ENCODE data around the gene C5orf52. TPM values are rescaled to one million over a fixed set of nuclear protein-coding genes. Genes with fewer than 3 reads are reported as not detected.

Gene C5orf52
- total RNA-seq, 1 experiment from 2014 or later = not detected

DNA sequence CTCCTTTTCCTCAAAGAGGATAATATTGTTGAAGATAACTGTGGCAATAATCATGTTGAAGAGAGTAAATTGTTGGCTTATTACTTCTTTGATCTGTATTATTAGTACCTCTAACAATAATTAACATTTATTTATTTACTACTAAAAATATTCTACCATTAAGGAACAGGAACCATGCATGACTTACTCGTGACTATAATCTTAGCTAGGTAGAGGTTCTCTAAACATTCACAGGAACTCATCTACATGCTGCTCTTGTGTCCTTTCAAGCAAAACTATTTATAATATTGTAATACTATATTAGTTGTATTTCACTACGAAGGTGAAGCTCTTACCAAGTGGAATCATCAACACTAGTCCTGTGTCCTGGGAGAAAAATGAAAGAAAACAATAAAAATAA, 22.2 kb upstream of the C5orf52 start:
- no peak overlapping the region for H2AK5ac ChIP-seq (ENCODE audit: insufficient read length, low read length)
- H4K20me1 ChIP-seq (ENCODE audit: control insufficient read depth, insufficient read depth, insufficient read length) = no peaks in the 10 kb centered on the region
- peaks cover 2% of the 10 kb centered on the region for H3K23me2 ChIP-seq (ENCODE audit: insufficient read length, low read depth, low read length, poor library complexity, severe bottlenecking)
- Mint-ChIP-seq H3K36me3 (ENCODE audit: insufficient read depth in 1 of 3, low read depth in 3 of 3) (peaks cover 2 to 4% (median 3%) of the 10 kb centered on the region in 3 experiments; a peak in 3 of 7 replicates), H3K27ac (no peak overlapping the region), H3K4me1 (peaks cover 0 to 4% of the 10 kb centered on the region in 2 experiments; a peak in 1 of 4 replicates), H3K4me3 (no peak overlapping the region), H3K9me3 (peaks cover 8% of the 10 kb centered on the region in 2 experiments), H3K27me3 (ENCODE audit: low read depth) (peaks cover 8% of the 10 kb centered on the region)
- H3T11ph ChIP-seq (ENCODE audit: low read length) = no peak overlapping the region
- no peak overlapping the region for H3K18ac ChIP-seq (ENCODE audit: insufficient read length, low read depth, low read length)
- DNase-seq = no peak
- no peaks in the 10 kb centered on the region for H3K4me1 ChIP-seq (ENCODE audit: insufficient read depth, low read length)
- H4K8ac ChIP-seq (replicated peaks; ENCODE audit: insufficient read length, low read depth, low read length) = no peak overlapping the region
- TF ChIP-seq, protein P1, sequence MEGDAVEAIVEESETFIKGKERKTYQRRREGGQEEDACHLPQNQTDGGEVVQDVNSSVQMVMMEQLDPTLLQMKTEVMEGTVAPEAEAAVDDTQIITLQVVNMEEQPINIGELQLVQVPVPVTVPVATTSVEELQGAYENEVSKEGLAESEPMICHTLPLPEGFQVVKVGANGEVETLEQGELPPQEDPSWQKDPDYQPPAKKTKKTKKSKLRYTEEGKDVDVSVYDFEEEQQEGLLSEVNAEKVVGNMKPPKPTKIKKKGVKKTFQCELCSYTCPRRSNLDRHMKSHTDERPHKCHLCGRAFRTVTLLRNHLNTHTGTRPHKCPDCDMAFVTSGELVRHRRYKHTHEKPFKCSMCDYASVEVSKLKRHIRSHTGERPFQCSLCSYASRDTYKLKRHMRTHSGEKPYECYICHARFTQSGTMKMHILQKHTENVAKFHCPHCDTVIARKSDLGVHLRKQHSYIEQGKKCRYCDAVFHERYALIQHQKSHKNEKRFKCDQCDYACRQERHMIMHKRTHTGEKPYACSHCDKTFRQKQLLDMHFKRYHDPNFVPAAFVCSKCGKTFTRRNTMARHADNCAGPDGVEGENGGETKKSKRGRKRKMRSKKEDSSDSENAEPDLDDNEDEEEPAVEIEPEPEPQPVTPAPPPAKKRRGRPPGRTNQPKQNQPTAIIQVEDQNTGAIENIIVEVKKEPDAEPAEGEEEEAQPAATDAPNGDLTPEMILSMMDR (conservative IDR thresholded peaks at IDR 0.05) = no peak
- no peak overlapping the region for H2AFZ ChIP-seq (ENCODE audit: low read length)
- H3K9me3 ChIP-seq (ENCODE audit: control insufficient read depth, low read depth, low read length) = no peaks in the 10 kb centered on the region
- no peak overlapping the region for H2BK120ac ChIP-seq (ENCODE audit: low read depth, low read length, poor library complexity, severe bottlenecking)
- H3K14ac ChIP-seq (ENCODE audit: insufficient read depth, low read length) = no peak overlapping the region
- H3K79me1 ChIP-seq (ENCODE audit: insufficient read depth, low read depth, low read length, poor library complexity, severe bottlenecking) = no peaks in the 10 kb centered on the region
- H3K9ac ChIP-seq (ENCODE audit: extremely low read depth, insufficient read length, low read length) = no peak overlapping the region
- WGBS (ENCODE audit: extremely low coverage, insufficient read length, low lambda C conversion rate) = no CpG with 5 or more reads among the region's 2 CpGs
- no peak overlapping the region for H3K56ac ChIP-seq (ENCODE audit: insufficient read length, low read depth, low read length)
- no peak overlapping the region for H2BK15ac ChIP-seq (ENCODE audit: low read depth, low read length)
- no peak overlapping the region for H4K5ac ChIP-seq (ENCODE audit: insufficient read length, low read depth, low read length)
- no peak overlapping the region for H3K23ac ChIP-seq (ENCODE audit: insufficient read length, low read depth, low read length)
- no peak overlapping the region for H4K91ac ChIP-seq (ENCODE audit: insufficient read length, low read depth, low read length)
- H3K79me2 ChIP-seq (ENCODE audit: insufficient read depth, low read length) = no peaks in the 10 kb centered on the region
- no peak overlapping the region for H2BK5ac ChIP-seq (ENCODE audit: insufficient read length, low read length)
- no peak overlapping the region for H3K4me2 ChIP-seq (ENCODE audit: insufficient read depth, insufficient read length, low read length)
- no peak overlapping the region for H2BK20ac ChIP-seq (ENCODE audit: low read depth, low read length, poor library complexity, severe bottlenecking)
- no peaks in the 10 kb centered on the region for H3K27me3 ChIP-seq (ENCODE audit: insufficient read depth, low read length)
- H3K27ac ChIP-seq (ENCODE audit: insufficient read length, low read depth, low read length) = no peak overlapping the region
- no peak overlapping the region for H2BK12ac ChIP-seq (ENCODE audit: insufficient read length, low read depth, low read length)
- no peak overlapping the region for H3K4ac ChIP-seq (ENCODE audit: low read depth, low read length)

All from H9 (cell line).